ENCODE results near the gene SRGN. TPM values are rescaled to one million over a fixed set of nuclear protein-coding genes. Genes with fewer than 3 reads are reported as not detected.

The SRGN gene
- total RNA-seq, 2 donors from 2014 or later: 29.1 to 44.3 TPM

DNA sequence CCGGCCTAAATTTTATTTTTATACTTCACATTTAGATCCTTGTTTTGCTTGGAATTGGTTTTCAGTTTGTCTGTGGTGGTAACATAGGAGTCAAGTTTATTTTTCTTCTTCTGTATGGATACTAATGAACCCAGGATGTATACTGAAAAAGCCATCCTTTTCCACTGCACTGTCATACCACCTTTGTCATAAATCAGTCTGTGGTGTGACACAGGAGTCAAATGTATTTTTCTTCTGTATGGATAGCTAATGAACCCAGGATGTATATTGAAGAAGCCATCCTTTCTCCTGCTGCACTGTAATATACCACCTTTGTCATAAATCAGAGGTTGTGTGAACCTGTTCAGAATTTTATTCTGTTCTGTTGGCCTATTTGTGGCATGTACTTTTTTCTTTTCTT lies 57.4 kb downstream of the SRGN start:
- DNase-seq (ENCODE audit: low spot score): no peak
- TF ChIP-seq POLR2AphosphoS5 (IDR thresholded peaks at IDR 0.05): no peak
- TF ChIP-seq, protein P1, sequence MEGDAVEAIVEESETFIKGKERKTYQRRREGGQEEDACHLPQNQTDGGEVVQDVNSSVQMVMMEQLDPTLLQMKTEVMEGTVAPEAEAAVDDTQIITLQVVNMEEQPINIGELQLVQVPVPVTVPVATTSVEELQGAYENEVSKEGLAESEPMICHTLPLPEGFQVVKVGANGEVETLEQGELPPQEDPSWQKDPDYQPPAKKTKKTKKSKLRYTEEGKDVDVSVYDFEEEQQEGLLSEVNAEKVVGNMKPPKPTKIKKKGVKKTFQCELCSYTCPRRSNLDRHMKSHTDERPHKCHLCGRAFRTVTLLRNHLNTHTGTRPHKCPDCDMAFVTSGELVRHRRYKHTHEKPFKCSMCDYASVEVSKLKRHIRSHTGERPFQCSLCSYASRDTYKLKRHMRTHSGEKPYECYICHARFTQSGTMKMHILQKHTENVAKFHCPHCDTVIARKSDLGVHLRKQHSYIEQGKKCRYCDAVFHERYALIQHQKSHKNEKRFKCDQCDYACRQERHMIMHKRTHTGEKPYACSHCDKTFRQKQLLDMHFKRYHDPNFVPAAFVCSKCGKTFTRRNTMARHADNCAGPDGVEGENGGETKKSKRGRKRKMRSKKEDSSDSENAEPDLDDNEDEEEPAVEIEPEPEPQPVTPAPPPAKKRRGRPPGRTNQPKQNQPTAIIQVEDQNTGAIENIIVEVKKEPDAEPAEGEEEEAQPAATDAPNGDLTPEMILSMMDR (IDR thresholded peaks at IDR 0.05): no peak
- TF ChIP-seq POLR2A (IDR thresholded peaks at IDR 0.05): no peak
- no peaks in the 10 kb centered on the region for H3K27me3 ChIP-seq (replicated peaks; ENCODE audit: insufficient read depth)
- H3K9me3 ChIP-seq: no peaks in the 10 kb centered on the region
- H3K36me3 ChIP-seq: no peaks in the 10 kb centered on the region
- no peaks in the 10 kb centered on the region for H3K4me1 ChIP-seq (replicated peaks)
- no peak overlapping the region for H3K27ac ChIP-seq
- intact Hi-C loops (cut with DNase I): no loop called here
- 97% methylated on average over 1 of the region's 1 CpG for WGBS
- no peak overlapping the region for H3K4me3 ChIP-seq

- intact Hi-C loops (cut with DNase I): no loop called here
- H3K4me3 ChIP-seq: no peak overlapping the region
- H3K4me1 ChIP-seq (replicated peaks): no peaks in the 10 kb centered on the region
- H3K27me3 ChIP-seq (replicated peaks; ENCODE audit: insufficient read depth): no peaks in the 10 kb centered on the region
- no peaks in the 10 kb centered on the region for H3K9me3 ChIP-seq
- no peaks in the 10 kb centered on the region for H3K36me3 ChIP-seq
- WGBS: 99% methylated on average over 8 of the region's 8 CpGs
- H3K27ac ChIP-seq: no peak overlapping the region
- DNase-seq (ENCODE audit: low spot score): no peak
- TF ChIP-seq POLR2A (IDR thresholded peaks at IDR 0.05): no peak
- TF ChIP-seq POLR2AphosphoS5 (IDR thresholded peaks at IDR 0.05): no peak
- TF ChIP-seq, protein P1 (IDR thresholded peaks at IDR 0.05): no peak
These were observed 58.0 kb downstream of the SRGN start for GRCh38 chr10:69145864-69146263.

DNA sequence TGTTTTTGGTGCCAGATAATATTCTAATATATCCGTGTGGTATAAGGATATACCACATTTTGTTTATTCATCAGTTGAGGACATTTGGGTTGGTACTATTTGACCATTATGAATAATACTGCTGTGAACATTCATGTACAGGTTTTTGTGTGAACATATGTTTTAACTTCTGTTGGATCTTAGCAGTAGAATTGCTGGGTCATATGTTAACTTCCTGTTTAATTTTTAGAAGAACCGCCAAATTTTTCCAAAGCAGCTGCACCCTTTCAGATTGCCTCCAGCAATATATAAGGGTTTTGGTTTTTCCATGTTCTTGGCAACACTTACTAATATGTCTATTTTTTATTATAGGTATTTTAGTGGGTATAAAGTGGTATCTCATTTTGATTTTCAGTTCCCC lies 58.9 kb downstream of the SRGN start:
- TF ChIP-seq, protein P1 (IDR thresholded peaks at IDR 0.05): no peak
- TF ChIP-seq POLR2A (IDR thresholded peaks at IDR 0.05): no peak
- TF ChIP-seq POLR2AphosphoS5 (IDR thresholded peaks at IDR 0.05): no peak
- Histone ChIP-seq H3K27ac (no peak overlapping the region), H3K4me3 (no peak overlapping the region), H3K27me3 (replicated peaks; ENCODE audit: insufficient read depth) (no peaks in the 10 kb centered on the region), H3K9me3 (no peaks in the 10 kb centered on the region), H3K4me1 (replicated peaks) (no peaks in the 10 kb centered on the region), H3K36me3 (no peaks in the 10 kb centered on the region)
- 55% methylated on average over 2 of the region's 2 CpGs for WGBS
- no peak for DNase-seq (ENCODE audit: low spot score)
- intact Hi-C loops (cut with DNase I): no loop called here

DNA sequence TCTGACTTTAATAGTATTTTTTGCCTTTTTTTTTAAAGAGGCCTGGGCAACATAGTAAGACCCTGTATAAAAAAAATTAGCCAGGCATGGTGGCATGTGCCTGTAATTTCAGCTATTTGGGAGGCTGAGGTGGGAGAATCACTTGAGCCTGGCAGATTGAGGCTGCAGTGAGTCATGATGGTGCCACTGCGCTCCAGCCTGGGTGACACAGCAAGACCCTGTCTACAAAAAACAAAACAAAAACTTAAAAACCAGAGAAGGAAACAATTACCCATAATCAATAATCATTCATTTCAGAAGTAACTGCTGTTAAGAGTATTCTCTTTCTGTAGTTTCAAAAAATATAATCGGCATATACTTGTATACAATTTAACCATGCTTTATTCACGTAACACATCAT lies 64.1 kb downstream of the SRGN start:
- H3K9me3 ChIP-seq: no peaks in the 10 kb centered on the region
- no peak for TF ChIP-seq POLR2A (IDR thresholded peaks at IDR 0.05)
- no peak overlapping the region for H3K4me3 ChIP-seq
- intact Hi-C loops (cut with DNase I): no loop called here
- H3K4me1 ChIP-seq (replicated peaks): no peaks in the 10 kb centered on the region
- WGBS: 96% methylated on average over 3 of the region's 3 CpGs
- no peak for DNase-seq (ENCODE audit: low spot score)
- H3K27ac ChIP-seq: no peak overlapping the region
- H3K36me3 ChIP-seq: no peaks in the 10 kb centered on the region
- no peaks in the 10 kb centered on the region for H3K27me3 ChIP-seq (replicated peaks; ENCODE audit: insufficient read depth)

- Histone ChIP-seq H3K27me3 (replicated peaks; ENCODE audit: insufficient read depth) (no peaks in the 10 kb centered on the region), H3K36me3 (no peaks in the 10 kb centered on the region), H3K27ac (no peak overlapping the region), H3K4me3 (no peak overlapping the region), H3K9me3 (no peaks in the 10 kb centered on the region), H3K4me1 (replicated peaks) (no peaks in the 10 kb centered on the region)
- TF ChIP-seq, protein P1 (IDR thresholded peaks at IDR 0.05): no peak
- TF ChIP-seq POLR2A (IDR thresholded peaks at IDR 0.05): no peak
- no peak for TF ChIP-seq POLR2AphosphoS5 (IDR thresholded peaks at IDR 0.05)
- 95% methylated on average over 6 of the region's 6 CpGs for WGBS
- intact Hi-C loops (cut with DNase I): no loop called here
- no peak for DNase-seq (ENCODE audit: low spot score)
These were observed 65.3 kb downstream of the SRGN start for GRCh38 chr10:69153227-69153626.

Small RNAs within 50 kb of the gene (small RNA-seq; reads per million reads assigned to genes)
- 0 reads per million in 2 donors for gene RF00017

Other genes with a start within 250 kb of the SRGN start
- 10 to 100 TPM; 26.1 to 32.5 TPM for gene DDX50, start 186.8 kb upstream of the SRGN start, total RNA-seq
- 10 to 100 TPM; 28.9 to 41.0 TPM for gene DDX21, start 131.9 kb upstream of the SRGN start, total RNA-seq
- 10 to 100 TPM; 37.3 to 46.7 TPM for gene KIFBP, start 99.3 kb upstream of the SRGN start, total RNA-seq
- gene VPS26A, start 36.1 kb downstream of the SRGN start, total RNA-seq: 10 to 100 TPM; 28.5 to 38.0 TPM
- gene SUPV3L1, start 92.1 kb downstream of the SRGN start, total RNA-seq: 10 to 100 TPM; 18.5 to 37.0 TPM
- gene HKDC1, start 132.2 kb downstream of the SRGN start, total RNA-seq: 1 to 10 TPM in 1 of 2 donors, under 1 TPM in 1; 0.23 to 1.6 TPM
- 100 to 1,000 TPM in 1 of 2 donors, 10 to 100 TPM in 1; 67.8 to 134 TPM for gene HK1, start 190.4 kb downstream of the SRGN start, total RNA-seq